HepG2 (cell line): ENCODE data around the gene TET2. TPM values are rescaled to one million over a fixed set of nuclear protein-coding genes. Genes with fewer than 3 reads are reported as not detected.

Source experiments
- ATAC-seq: fragments of 200-7000 bp; cut with Tn5 transposase; 3 replicates; pipeline ENCODE4 v1.9.1; 2020; ENCODE audit warnings: mild to moderate bottlenecking, moderate library complexity
- BruUV-seq: library from RNA; stranded (reverse); fragments of 400-500 nt; replicated peaks from 2 replicates; lab custom pipeline; 2021; lab: Mats Ljungman, UMichigan
- CTCF ChIA-PET: fragments of 300-600 bp; formaldehyde crosslinking; extraction: SDS; loops from one replicate; lab custom pipeline; 2021; ENCODE audit warnings: low total read pairs, inconsistent platforms, low intra/inter-chr PET ratio; lab: Yijun Ruan, JAX
- POLR2A ChIA-PET: fragments of 350-600 bp; sonication (Branson Sonifier 250); formaldehyde crosslinking; loops from one replicate; lab custom pipeline; 2020; ENCODE audit warnings: antibody characterized with exemption, inconsistent platforms; lab: Yijun Ruan, JAX
- DNase-seq: peaks from one replicate; pipeline ENCODE4 v3.0.0-alpha.2; 2015; ENCODE audit warnings: low spot score
- FAIRE-seq: peaks from 3 replicates; lab custom pipeline; 2011; peaks lifted over from hg19 to GRCh38; lab: Jason Lieb, UNC
- H2AFZ ChIP-seq: one replicate; pipeline ENCODE4 v1.6.1; 2011; ENCODE audit warnings: low read length, inconsistent platforms
- H3K27ac ChIP-seq: fragments of 300-600 bp; 3 replicates; pipeline ENCODE4 v1.8.0; 2011; ENCODE audit warnings: mixed run types, mild to moderate bottlenecking, mixed read lengths, low read length, inconsistent platforms; ENCODE audit not compliant: insufficient read depth; ENCODE audit errors: extremely low read length
- H3K27me3 ChIP-seq, 2 experiments: fragments of 200-600 bp in 1 of 2; 2 replicates in 1 of 2; 3 replicates in 1 of 2; pipeline versions ENCODE4 v1.6.0 to v1.8.0; 2011; ENCODE audit warnings: low read length in 2 of 2, mild to moderate bottlenecking in 2 of 2, moderate library complexity in 2 of 2, inconsistent platforms in 1 of 2; ENCODE audit not compliant: insufficient read depth in 2 of 2, control insufficient read depth in 1 of 2
- H3K36me3 ChIP-seq, 2 experiments: fragments of 200-600 bp in 1 of 2; replicated peaks in 1 of 2; 2 replicates in 1 of 2; 3 replicates in 1 of 2; pipeline versions ENCODE4 v1.5.1 to v1.8.0; 2011; ENCODE audit warnings: low read length in 2 of 2, inconsistent platforms in 1 of 2; ENCODE audit not compliant: insufficient read depth in 2 of 2, control insufficient read depth in 1 of 2
- H3K4me1 ChIP-seq: 2 replicates; pipeline ENCODE4 v1.5.1; 2012; ENCODE audit warnings: low read length, inconsistent platforms; ENCODE audit not compliant: insufficient read depth
- H3K4me2 ChIP-seq: 2 replicates; pipeline ENCODE4 v1.6.0; 2011; ENCODE audit warnings: low read depth, low read length, inconsistent platforms
- H3K4me3 ChIP-seq, 3 experiments: fragments of 200-600 bp in 1 of 3; sonication (generic), shearing (Covaris generic) in 1 of 3; replicated peaks in 1 of 3; 2 replicates each; pipeline ENCODE4 v1.5.1; 2011 to 2016; ENCODE audit warnings: low read length in 3 of 3, inconsistent platforms in 2 of 3, low read depth in 2 of 3, mild to moderate bottlenecking in 2 of 3, control low read depth in 1 of 3, mixed read lengths in 1 of 3; ENCODE audit not compliant: insufficient read depth in 1 of 3
- H3K79me2 ChIP-seq: one replicate; pipeline ENCODE4 v1.6.1; 2011; ENCODE audit warnings: low read length, inconsistent platforms; ENCODE audit not compliant: insufficient read depth
- H3K9ac ChIP-seq: 2 replicates; pipeline ENCODE4 v1.6.0; 2011; ENCODE audit warnings: mild to moderate bottlenecking, low read depth, low read length, inconsistent platforms; ENCODE audit not compliant: insufficient read depth
- H3K9me3 ChIP-seq: 2 replicates; pipeline ENCODE4 v1.5.1; 2012; ENCODE audit warnings: mild to moderate bottlenecking, low read length
- H4K20me1 ChIP-seq: 2 replicates; pipeline ENCODE4 v1.6.0; 2011; ENCODE audit warnings: inconsistent platforms, mild to moderate bottlenecking, low read length, moderate library complexity; ENCODE audit not compliant: insufficient read depth
- BHLHE40 ChIP-seq: IDR thresholded peaks from 2 replicates; pipeline ENCODE4 v1.6.1; 2011; ENCODE audit warnings: low read length, improper control_type of control experiment
- HNF4A ChIP-seq: sonication (generic); formaldehyde crosslinking; IDR thresholded peaks from 2 replicates; pipeline ENCODE4 v1.4.0; 2020; ENCODE audit warnings: missing genetic modification reagents
- JDP2 ChIP-seq: sonication (generic); formaldehyde crosslinking; IDR thresholded peaks from 2 replicates; pipeline ENCODE4 v1.8.1; 2022; ENCODE audit warnings: missing genetic modification reagents, borderline replicate concordance
- JUN ChIP-seq: sonication (generic); formaldehyde crosslinking; IDR thresholded peaks from 2 replicates; pipeline ENCODE4 v1.4.0; 2020; ENCODE audit warnings: mild to moderate bottlenecking, missing genetic modification reagents
- NR2F2 ChIP-seq: IDR thresholded peaks from 2 replicates; pipeline ENCODE4 v1.6.1; 2012; ENCODE audit warnings: low read depth, inconsistent platforms, borderline replicate concordance
- PRMT3 ChIP-seq: sonication (generic); formaldehyde crosslinking; IDR thresholded peaks from 2 replicates; pipeline ENCODE4 v1.8.1; 2022; ENCODE audit warnings: low read depth, mild to moderate bottlenecking, moderate library complexity, missing genetic modification reagents, borderline replicate concordance
- RAD21 ChIP-seq: fragments of 450-650 bp; formaldehyde crosslinking; IDR thresholded peaks from 2 replicates; pipeline ENCODE4 v1.5.0; 2020; ENCODE audit warnings: mild to moderate bottlenecking
- RBM22 ChIP-seq: fragments of 200-400 bp; formaldehyde crosslinking; optimal IDR thresholded peaks from 2 replicates; pipeline ENCODE3; 2017; ENCODE audit warnings: mild to moderate bottlenecking, low read length, moderate library complexity
- TBX2 ChIP-seq: sonication (generic); formaldehyde crosslinking; IDR thresholded peaks from 2 replicates; pipeline ENCODE4 v1.5.0; 2020; ENCODE audit warnings: missing genetic modification reagents, mild to moderate bottlenecking, borderline replicate concordance
- THAP8 ChIP-seq: sonication (generic); formaldehyde crosslinking; IDR thresholded peaks from 2 replicates; pipeline ENCODE4 v1.5.1; 2020; ENCODE audit warnings: missing genetic modification reagents, mild to moderate bottlenecking, borderline replicate concordance
- ZKSCAN8 ChIP-seq: IDR thresholded peaks from 2 replicates; pipeline ENCODE4 v1.6.1; 2016; ENCODE audit warnings: borderline replicate concordance, missing genetic modification reagents, missing compliant biosample characterization
- ZNF138 ChIP-seq: sonication (generic); formaldehyde crosslinking; IDR thresholded peaks from 2 replicates; pipeline ENCODE4 v1.5.0; 2020; ENCODE audit warnings: mild to moderate bottlenecking, low read depth, missing genetic modification reagents
- WGBS: methylation state at CpG from one replicate; pipeline ENCODE4 v1.1.6; 2017; ENCODE audit warnings: low lambda C conversion rate; 5-methylcytosine and 5-hydroxymethylcytosine counted together
- in situ Hi-C: cut with HindIII; loops from 2 replicates; pipeline ENCODE4 v1.10.0; 2017; ENCODE audit warnings: low pct_unique_long_range_greater_than_20kb; ENCODE audit not compliant: extremely low pct_ligation_motif_present
- intact Hi-C: fragments of 100-400 bp; cut with micrococcal nuclease; formaldehyde crosslinking; loops from one replicate; pipeline ENCODE4 v1.10.0; 2022; ENCODE audit not compliant: unreplicated experiment
- polyA plus RNA-seq, 8 experiments: library from polyadenylated mRNA; depleted of rRNA in 3 of 8; stranded (reverse) in 7 of 8; unstranded in 1 of 8; fragments of >200 nt; fragmentation: Illumina TruSeq in 4 of 8; extraction: Trizol in 4 of 8; gene quantifications; 2 replicates each; pipeline versions ENCODE4 v1.2.1 to v1.2.3, GENCODE V29; 2011 to 2016; ENCODE audit warnings: low read depth in 4 of 8, missing spikeins in 1 of 8, mixed read lengths in 1 of 8; ENCODE audit not compliant: insufficient read depth in 1 of 8
- total RNA-seq, 5 experiments: library from RNA; depleted of rRNA; stranded (reverse); fragments of >200 nt; fragmentation: Illumina TruSeq; extraction: Trizol; gene quantifications; 2 replicates each; pipeline ENCODE4 v1.2.3, GENCODE V29; 2016; ENCODE audit warnings: low read depth in 1 of 5
- TF ChIP-seq, protein P1 (sequence below): sonication (generic); formaldehyde crosslinking; IDR thresholded peaks from 2 replicates; pipeline ENCODE4 v1.4.0; 2020; ENCODE audit warnings: missing genetic modification reagents
- TF ChIP-seq, protein P2 (sequence below): sonication (generic); formaldehyde crosslinking; IDR thresholded peaks from 2 replicates; pipeline ENCODE4 v1.5.1; 2020; ENCODE audit warnings: mild to moderate bottlenecking, missing genetic modification reagents, moderate library complexity

The TET2 gene
- total and polyA plus RNA-seq, 2 of the 13 experiments (the other 11 are each of a cell fraction or from before 2014, with no cell fraction given): 4.7 to 4.8 TPM

- TF ChIP-seq, protein P1, sequence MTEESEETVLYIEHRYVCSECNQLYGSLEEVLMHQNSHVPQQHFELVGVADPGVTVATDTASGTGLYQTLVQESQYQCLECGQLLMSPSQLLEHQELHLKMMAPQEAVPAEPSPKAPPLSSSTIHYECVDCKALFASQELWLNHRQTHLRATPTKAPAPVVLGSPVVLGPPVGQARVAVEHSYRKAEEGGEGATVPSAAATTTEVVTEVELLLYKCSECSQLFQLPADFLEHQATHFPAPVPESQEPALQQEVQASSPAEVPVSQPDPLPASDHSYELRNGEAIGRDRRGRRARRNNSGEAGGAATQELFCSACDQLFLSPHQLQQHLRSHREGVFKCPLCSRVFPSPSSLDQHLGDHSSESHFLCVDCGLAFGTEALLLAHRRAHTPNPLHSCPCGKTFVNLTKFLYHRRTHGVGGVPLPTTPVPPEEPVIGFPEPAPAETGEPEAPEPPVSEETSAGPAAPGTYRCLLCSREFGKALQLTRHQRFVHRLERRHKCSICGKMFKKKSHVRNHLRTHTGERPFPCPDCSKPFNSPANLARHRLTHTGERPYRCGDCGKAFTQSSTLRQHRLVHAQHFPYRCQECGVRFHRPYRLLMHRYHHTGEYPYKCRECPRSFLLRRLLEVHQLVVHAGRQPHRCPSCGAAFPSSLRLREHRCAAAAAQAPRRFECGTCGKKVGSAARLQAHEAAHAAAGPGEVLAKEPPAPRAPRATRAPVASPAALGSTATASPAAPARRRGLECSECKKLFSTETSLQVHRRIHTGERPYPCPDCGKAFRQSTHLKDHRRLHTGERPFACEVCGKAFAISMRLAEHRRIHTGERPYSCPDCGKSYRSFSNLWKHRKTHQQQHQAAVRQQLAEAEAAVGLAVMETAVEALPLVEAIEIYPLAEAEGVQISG (CRISPR knock-in tag): no peak
- TF ChIP-seq RAD21 (CRISPR knock-in tag) (no peak), TBX2 (CRISPR knock-in tag) (no peak), THAP8 (no peak)
These were observed 34.6 kb downstream of the TET2 start (continued) for GRCh38 chr4:105181259-105181658.

- Histone ChIP-seq H3K4me2 (no peak overlapping the region), H3K9ac (no peak overlapping the region), H3K4me3 (no peak overlapping the region), H3K79me2 (no peaks in the 10 kb centered on the region), H3K36me3 (no peaks in the 10 kb centered on the region), H3K27ac (no peak overlapping the region), H2AFZ (no peak overlapping the region), H3K4me1 (peaks cover 26% of the 10 kb centered on the region), H3K9me3 (no peaks in the 10 kb centered on the region), H4K20me1 (no peaks in the 10 kb centered on the region), H3K27me3 (no peaks in the 10 kb centered on the region)
- in situ Hi-C loops: no loop called here
- no TSS peak for BruUV-seq
- CTCF ChIA-PET: no interaction called here
- TF ChIP-seq BHLHE40 (no peak), ZNF138 (CRISPR knock-in tag) (no peak), NR2F2 (no peak), HNF4A (CRISPR knock-in tag) (no peak), JUN (CRISPR knock-in tag) (no peak), RBM22 (no peak), JDP2 (CRISPR knock-in tag) (no peak), PRMT3 (CRISPR knock-in tag) (no peak), ZKSCAN8 (CRISPR knock-in tag) (no peak)
- TF ChIP-seq, protein P2, sequence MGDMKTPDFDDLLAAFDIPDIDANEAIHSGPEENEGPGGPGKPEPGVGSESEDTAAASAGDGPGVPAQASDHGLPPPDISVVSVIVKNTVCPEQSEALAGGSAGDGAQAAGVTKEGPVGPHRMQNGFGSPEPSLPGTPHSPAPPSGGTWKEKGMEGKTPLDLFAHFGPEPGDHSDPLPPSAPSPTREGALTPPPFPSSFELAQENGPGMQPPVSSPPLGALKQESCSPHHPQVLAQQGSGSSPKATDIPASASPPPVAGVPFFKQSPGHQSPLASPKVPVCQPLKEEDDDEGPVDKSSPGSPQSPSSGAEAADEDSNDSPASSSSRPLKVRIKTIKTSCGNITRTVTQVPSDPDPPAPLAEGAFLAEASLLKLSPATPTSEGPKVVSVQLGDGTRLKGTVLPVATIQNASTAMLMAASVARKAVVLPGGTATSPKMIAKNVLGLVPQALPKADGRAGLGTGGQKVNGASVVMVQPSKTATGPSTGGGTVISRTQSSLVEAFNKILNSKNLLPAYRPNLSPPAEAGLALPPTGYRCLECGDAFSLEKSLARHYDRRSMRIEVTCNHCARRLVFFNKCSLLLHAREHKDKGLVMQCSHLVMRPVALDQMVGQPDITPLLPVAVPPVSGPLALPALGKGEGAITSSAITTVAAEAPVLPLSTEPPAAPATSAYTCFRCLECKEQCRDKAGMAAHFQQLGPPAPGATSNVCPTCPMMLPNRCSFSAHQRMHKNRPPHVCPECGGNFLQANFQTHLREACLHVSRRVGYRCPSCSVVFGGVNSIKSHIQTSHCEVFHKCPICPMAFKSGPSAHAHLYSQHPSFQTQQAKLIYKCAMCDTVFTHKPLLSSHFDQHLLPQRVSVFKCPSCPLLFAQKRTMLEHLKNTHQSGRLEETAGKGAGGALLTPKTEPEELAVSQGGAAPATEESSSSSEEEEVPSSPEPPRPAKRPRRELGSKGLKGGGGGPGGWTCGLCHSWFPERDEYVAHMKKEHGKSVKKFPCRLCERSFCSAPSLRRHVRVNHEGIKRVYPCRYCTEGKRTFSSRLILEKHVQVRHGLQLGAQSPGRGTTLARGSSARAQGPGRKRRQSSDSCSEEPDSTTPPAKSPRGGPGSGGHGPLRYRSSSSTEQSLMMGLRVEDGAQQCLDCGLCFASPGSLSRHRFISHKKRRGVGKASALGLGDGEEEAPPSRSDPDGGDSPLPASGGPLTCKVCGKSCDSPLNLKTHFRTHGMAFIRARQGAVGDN (CRISPR knock-in tag): no peak
- WGBS: 93% methylated on average over 3 of the region's 3 CpGs
- no peak for DNase-seq
- FAIRE-seq: no peak
- intact Hi-C loops: no loop called here
- POLR2A ChIA-PET: interaction anchor here (1.6 kb wide), 1 partner anchor 292 kb away, joined by 3 read pairs; the partner anchor contains the start of gene PPA2
- ATAC-seq: no peak
These were observed 35.5 kb downstream of the TET2 start for GRCh38 chr4:105182211-105182610.
